Dendritic cell treated with granulocyte-macrophage colony-stimulating factor and Interleukin-4, amounts not matched to agents 40 ng/mL and 50 ng/mL, for 4 days (primary cell): Measurements from ENCODE around the gene EYS.

ENCODE experiments used
- H3K27ac Mint-ChIP-seq: one replicate; pipeline ENCODE4 v1.8.0; 2022; ENCODE audit warnings: mild to moderate bottlenecking, mixed read lengths
- H3K27me3 Mint-ChIP-seq: one replicate; pipeline ENCODE4 v1.8.0; 2022; ENCODE audit warnings: mild to moderate bottlenecking, mixed read lengths
- H3K36me3 Mint-ChIP-seq: one replicate; pipeline ENCODE4 v1.8.0; 2022; ENCODE audit warnings: low read depth, mixed read lengths
- H3K4me1 Mint-ChIP-seq: one replicate; pipeline ENCODE4 v1.8.0; 2022; ENCODE audit warnings: low read depth, mixed read lengths
- H3K4me3 Mint-ChIP-seq: one replicate; pipeline ENCODE4 v1.8.0; 2022; ENCODE audit warnings: mild to moderate bottlenecking, moderate library complexity, mixed read lengths
- H3K9me3 Mint-ChIP-seq: one replicate; pipeline ENCODE4 v1.8.0; 2022; ENCODE audit warnings: mixed read lengths
- intact Hi-C: fragments of 100-400 bp; cut with micrococcal nuclease; formaldehyde crosslinking; loops from one replicate; pipeline ENCODE4 v1.15.0; 2022

The EYS gene

DNA sequence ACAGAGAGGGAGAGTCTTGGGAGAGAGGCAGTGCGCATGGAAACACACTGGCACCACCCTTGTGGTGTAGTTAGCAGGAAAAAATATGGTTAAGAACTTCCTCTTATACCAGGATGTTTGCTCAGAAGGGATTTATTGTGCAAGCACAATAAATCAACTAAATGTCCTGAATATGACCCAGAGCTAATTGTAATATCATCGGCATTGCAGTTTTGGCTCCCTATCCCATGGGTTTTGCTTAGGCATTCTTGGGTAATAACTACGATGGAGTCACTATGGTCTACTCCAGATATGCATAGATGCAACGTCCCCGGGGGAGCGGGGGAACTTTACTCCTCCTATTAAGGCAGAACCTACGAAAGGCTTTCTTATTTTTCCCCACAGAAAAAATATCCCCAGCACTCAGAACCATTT lies 751.6 kb downstream of the EYS start:
- intact Hi-C loops: no loop called here
- Mint-ChIP-seq H3K36me3 (no peaks in the 10 kb centered on the region), H3K27ac (no peak overlapping the region), H3K4me3 (no peak overlapping the region), H3K27me3 (no peaks in the 10 kb centered on the region), H3K4me1 (peaks cover 7% of the 10 kb centered on the region), H3K9me3 (peaks cover 30% of the 10 kb centered on the region)

GRCh38 chr6:64949257-64949656 lies 757.8 kb downstream of the EYS start:
- intact Hi-C loops: no loop called here
- H3K27ac Mint-ChIP-seq: no peak overlapping the region
- no peak overlapping the region for H3K4me3 Mint-ChIP-seq
- no peaks in the 10 kb centered on the region for H3K9me3 Mint-ChIP-seq
- no peaks in the 10 kb centered on the region for H3K36me3 Mint-ChIP-seq
- H3K4me1 Mint-ChIP-seq: no peaks in the 10 kb centered on the region
- H3K27me3 Mint-ChIP-seq: no peaks in the 10 kb centered on the region

DNA sequence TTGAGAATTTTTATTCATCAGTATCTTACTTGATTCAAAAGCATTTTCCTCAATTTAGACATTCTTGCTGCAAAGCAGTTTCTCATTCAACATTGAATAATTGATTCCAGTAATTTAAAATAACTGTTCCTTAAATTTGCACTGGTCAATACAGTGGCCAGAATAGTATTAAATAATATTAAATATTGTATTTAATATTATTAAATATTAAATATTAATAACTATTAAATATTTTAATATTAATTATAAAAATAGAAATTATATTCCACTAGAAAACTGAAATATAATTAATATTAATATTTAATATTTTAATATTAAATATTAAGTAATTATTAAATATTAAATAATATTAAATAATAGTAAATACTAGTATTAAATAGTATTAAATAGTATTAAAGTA lies 758.8 kb downstream of the EYS start:
- Mint-ChIP-seq H3K4me3 (no peak overlapping the region), H3K9me3 (peaks cover 2% of the 10 kb centered on the region), H3K4me1 (no peaks in the 10 kb centered on the region), H3K36me3 (no peaks in the 10 kb centered on the region), H3K27ac (no peak overlapping the region), H3K27me3 (no peaks in the 10 kb centered on the region)
- intact Hi-C loops: no loop called here

DNA sequence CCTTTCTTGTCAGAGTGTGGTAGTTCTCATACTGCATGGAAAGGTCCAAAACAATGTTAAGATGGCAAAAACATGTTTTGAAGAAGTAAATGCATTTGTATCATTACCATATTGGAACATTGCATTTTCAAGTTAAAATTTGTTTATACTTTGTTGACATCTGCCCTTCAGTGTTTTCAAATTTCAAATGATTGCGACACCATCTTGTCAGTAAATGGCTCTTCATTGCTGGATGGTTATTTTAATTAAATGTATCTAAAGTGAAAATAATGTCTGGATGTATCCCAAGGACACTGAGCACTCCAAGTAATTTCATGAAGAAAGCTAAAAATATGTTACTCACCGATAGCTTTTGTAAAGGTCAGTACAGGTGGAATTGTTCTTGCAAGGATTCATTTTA lies 761.6 kb downstream of the EYS start:
- Mint-ChIP-seq H3K4me1 (no peaks in the 10 kb centered on the region), H3K36me3 (no peaks in the 10 kb centered on the region), H3K9me3 (peaks cover 13% of the 10 kb centered on the region), H3K27me3 (no peaks in the 10 kb centered on the region), H3K27ac (no peak overlapping the region), H3K4me3 (no peak overlapping the region)
- intact Hi-C loops: no loop called here

DNA sequence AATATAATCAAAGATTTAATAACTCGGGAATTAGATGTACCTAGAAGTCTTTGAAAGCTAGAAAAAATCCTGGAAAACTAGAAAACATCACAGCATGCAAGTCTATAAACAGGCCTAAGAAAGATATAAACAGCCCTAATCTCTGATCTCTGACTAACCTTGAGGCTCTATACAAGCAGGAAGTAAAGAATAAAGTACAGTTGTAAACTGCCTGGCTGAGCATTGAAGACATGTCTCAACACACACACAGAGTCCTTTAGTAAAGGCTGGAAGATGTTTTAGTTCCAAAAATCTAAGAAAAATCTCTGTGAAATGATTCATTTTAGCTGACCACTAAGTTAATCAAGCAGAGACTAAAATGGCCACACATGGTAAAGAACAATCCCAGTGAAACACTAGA lies 774.5 kb downstream of the EYS start:
- Mint-ChIP-seq H3K9me3 (no peaks in the 10 kb centered on the region), H3K4me1 (no peaks in the 10 kb centered on the region), H3K27ac (no peak overlapping the region), H3K36me3 (no peaks in the 10 kb centered on the region), H3K4me3 (no peak overlapping the region), H3K27me3 (no peaks in the 10 kb centered on the region)
- intact Hi-C loops: no loop called here

- Mint-ChIP-seq H3K4me1 (no peaks in the 10 kb centered on the region), H3K27ac (no peak overlapping the region), H3K9me3 (peaks cover under 1% of the 10 kb centered on the region), H3K36me3 (no peaks in the 10 kb centered on the region), H3K27me3 (no peaks in the 10 kb centered on the region), H3K4me3 (no peak overlapping the region)
- intact Hi-C loops: no loop called here
Measured at GRCh38 chr6:64930681-64931080, 776.3 kb downstream of the EYS start.

GRCh38 chr6:64926051-64926450 lies 781.0 kb downstream of the EYS start:
- Mint-ChIP-seq H3K4me3 (no peak overlapping the region), H3K27ac (no peak overlapping the region), H3K4me1 (no peaks in the 10 kb centered on the region), H3K36me3 (no peaks in the 10 kb centered on the region), H3K27me3 (no peaks in the 10 kb centered on the region), H3K9me3 (peaks cover 18% of the 10 kb centered on the region)
- intact Hi-C loops: no loop called here

DNA sequence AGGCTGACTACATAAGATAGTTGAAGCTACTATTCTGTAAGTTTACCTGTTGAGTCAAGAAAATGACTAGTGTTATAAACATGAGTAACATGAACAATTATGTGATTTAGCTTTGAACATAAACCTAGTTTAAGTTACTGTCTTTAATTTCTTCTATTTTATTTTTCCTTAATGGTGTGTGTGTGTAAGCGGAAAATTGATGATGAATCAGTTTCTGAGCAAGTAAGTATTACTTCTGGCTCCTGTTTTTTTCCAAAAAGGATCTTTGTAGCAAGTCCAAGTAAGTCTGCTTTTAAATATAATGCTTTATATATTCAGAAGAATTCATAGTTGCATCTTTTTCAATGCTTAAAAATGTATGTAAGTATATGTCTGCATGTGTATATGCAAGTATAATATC lies 786.8 kb downstream of the EYS start:
- Mint-ChIP-seq H3K27me3 (no peaks in the 10 kb centered on the region), H3K36me3 (no peaks in the 10 kb centered on the region), H3K4me1 (no peaks in the 10 kb centered on the region), H3K27ac (no peak overlapping the region), H3K9me3 (peaks cover 13% of the 10 kb centered on the region), H3K4me3 (no peak overlapping the region)
- intact Hi-C loops: no loop called here

GRCh38 chr6:64914124-64914523 lies 792.9 kb downstream of the EYS start:
- H3K9me3 Mint-ChIP-seq: no peaks in the 10 kb centered on the region
- no peak overlapping the region for H3K27ac Mint-ChIP-seq
- no peaks in the 10 kb centered on the region for H3K4me1 Mint-ChIP-seq
- H3K36me3 Mint-ChIP-seq: no peaks in the 10 kb centered on the region
- no peak overlapping the region for H3K4me3 Mint-ChIP-seq
- H3K27me3 Mint-ChIP-seq: no peaks in the 10 kb centered on the region
- intact Hi-C loops: no loop called here

DNA sequence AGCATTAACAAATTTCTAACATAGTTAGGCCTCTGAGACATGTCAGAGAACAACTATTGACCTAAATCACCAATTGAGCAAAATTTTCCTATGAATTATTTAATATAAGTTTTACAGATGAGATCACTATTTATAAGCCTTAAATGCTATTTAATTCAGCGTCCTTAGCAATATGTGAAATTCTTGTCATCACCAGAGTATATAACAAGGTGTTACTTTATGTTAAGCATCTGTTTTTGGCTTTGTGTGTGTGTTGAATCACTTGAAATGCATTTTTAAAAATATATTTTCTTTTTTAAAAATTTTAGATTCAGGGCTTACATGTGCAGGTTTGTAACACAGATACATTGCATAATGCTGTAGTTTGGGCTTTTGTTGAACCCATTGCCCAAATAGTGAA lies 794.1 kb downstream of the EYS start:
- Mint-ChIP-seq H3K27ac (no peak overlapping the region), H3K27me3 (no peaks in the 10 kb centered on the region), H3K4me3 (no peak overlapping the region), H3K4me1 (no peaks in the 10 kb centered on the region), H3K36me3 (no peaks in the 10 kb centered on the region), H3K9me3 (peaks cover 11% of the 10 kb centered on the region)
- intact Hi-C loops: no loop called here

GRCh38 chr6:64908104-64908503 lies 798.9 kb downstream of the EYS start:
- no peak overlapping the region for H3K27ac Mint-ChIP-seq
- intact Hi-C loops: no loop called here
- H3K27me3 Mint-ChIP-seq: no peaks in the 10 kb centered on the region

GRCh38 chr6:64904616-64905015 lies 802.4 kb downstream of the EYS start:
- Mint-ChIP-seq H3K36me3 (no peaks in the 10 kb centered on the region), H3K4me3 (no peak overlapping the region), H3K27me3 (no peaks in the 10 kb centered on the region), H3K9me3 (peaks cover 11% of the 10 kb centered on the region), H3K27ac (no peak overlapping the region), H3K4me1 (no peaks in the 10 kb centered on the region)
- intact Hi-C loops: no loop called here

More at GRCh38 chr6:64908104-64908503, 798.9 kb downstream of the EYS start:
- H3K4me1 Mint-ChIP-seq: no peaks in the 10 kb centered on the region
- peaks cover 11% of the 10 kb centered on the region for H3K9me3 Mint-ChIP-seq
- no peak overlapping the region for H3K4me3 Mint-ChIP-seq
- H3K36me3 Mint-ChIP-seq: no peaks in the 10 kb centered on the region

GRCh38 chr6:64902596-64902995 lies 804.4 kb downstream of the EYS start:
- Mint-ChIP-seq H3K4me3 (no peak overlapping the region), H3K27me3 (no peaks in the 10 kb centered on the region), H3K9me3 (peaks cover 18% of the 10 kb centered on the region), H3K4me1 (no peaks in the 10 kb centered on the region), H3K27ac (no peak overlapping the region), H3K36me3 (no peaks in the 10 kb centered on the region)
- intact Hi-C loops: no loop called here

DNA sequence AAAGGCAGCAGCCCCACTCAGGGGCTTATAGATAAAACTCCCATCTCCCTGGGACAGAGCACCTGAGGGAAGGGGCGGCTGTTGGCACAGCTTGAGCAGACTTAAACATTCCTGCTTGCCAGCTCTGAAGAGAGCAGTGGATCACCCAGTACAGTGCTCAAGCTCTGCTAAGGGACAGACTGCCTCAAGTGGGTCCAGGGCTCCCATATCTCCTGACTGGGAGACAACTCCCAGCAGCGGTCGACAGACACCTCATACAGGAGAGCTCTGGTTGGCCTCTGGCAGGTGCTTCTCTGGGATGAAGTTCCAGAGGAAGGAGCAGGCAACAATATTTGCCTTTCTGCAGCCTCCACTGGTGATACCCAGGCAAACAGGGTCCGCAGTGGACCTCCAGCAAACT lies 810.1 kb downstream of the EYS start:
- Mint-ChIP-seq H3K4me1 (no peaks in the 10 kb centered on the region), H3K4me3 (no peak overlapping the region), H3K36me3 (no peaks in the 10 kb centered on the region), H3K9me3 (peaks cover 35% of the 10 kb centered on the region), H3K27ac (no peak overlapping the region), H3K27me3 (no peaks in the 10 kb centered on the region)
- intact Hi-C loops: no loop called here

DNA sequence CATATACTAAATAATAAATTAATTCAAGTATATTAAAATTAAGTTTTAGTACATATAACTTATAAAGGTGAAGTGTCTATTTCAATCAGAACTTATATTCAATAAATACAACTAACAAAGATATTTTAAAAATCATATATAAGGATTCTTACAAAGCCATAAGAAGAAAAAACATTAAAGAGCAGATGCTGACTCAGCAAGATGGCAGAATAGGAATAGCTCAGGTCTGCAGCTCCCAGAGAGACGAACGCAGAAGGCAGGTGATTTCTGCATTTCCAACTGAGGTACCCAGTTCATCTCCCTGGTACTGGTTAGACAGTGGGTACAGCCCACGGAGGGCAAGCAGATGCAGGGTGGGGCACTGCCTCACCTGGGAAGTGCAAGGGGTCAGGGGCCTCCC lies 811.1 kb downstream of the EYS start:
- Mint-ChIP-seq H3K4me1 (no peaks in the 10 kb centered on the region), H3K27me3 (no peaks in the 10 kb centered on the region), H3K4me3 (no peak overlapping the region), H3K9me3 (peaks cover 35% of the 10 kb centered on the region), H3K27ac (no peak overlapping the region), H3K36me3 (no peaks in the 10 kb centered on the region)
- intact Hi-C loops: no loop called here
